Hepatocyte (in vitro differentiated cells): Measurements from ENCODE around the gene VIPR2. TPM values are rescaled to one million over a fixed set of nuclear protein-coding genes. Genes with fewer than 3 reads are reported as not detected.

Experiments used
- DNase-seq: peaks from one replicate; pipeline ENCODE4 v3.0.0-alpha.2; 2016; ENCODE audit warnings: low spot score
- H2AFZ ChIP-seq: fragments of 200-600 bp; sonication (generic); 2 replicates; pipeline ENCODE4 v1.6.0; 2016; ENCODE audit warnings: antibody characterized with exemption, mild to moderate bottlenecking
- H3K27ac ChIP-seq: fragments of 200-600 bp; sonication (generic); 2 replicates; pipeline ENCODE4 v1.5.1; 2016; ENCODE audit warnings: mild to moderate bottlenecking
- H3K27me3 ChIP-seq: fragments of 200-600 bp; sonication (generic); 2 replicates; pipeline ENCODE4 v1.6.1; 2016
- H3K36me3 ChIP-seq: fragments of 200-600 bp; sonication (generic); replicated peaks from 2 replicates; pipeline ENCODE4 v1.5.1; 2016; ENCODE audit warnings: low read depth; ENCODE audit not compliant: insufficient read depth
- H3K4me1 ChIP-seq: fragments of 200-600 bp; sonication (generic); 2 replicates; pipeline ENCODE4 v1.5.1; 2016; ENCODE audit warnings: mild to moderate bottlenecking, moderate library complexity; ENCODE audit not compliant: insufficient read depth
- H3K4me2 ChIP-seq: fragments of 200-600 bp; sonication (generic); 2 replicates; pipeline ENCODE4 v1.6.0; 2016
- H3K4me3 ChIP-seq: fragments of 200-600 bp; sonication (generic); 2 replicates; pipeline ENCODE4 v1.5.1; 2016; ENCODE audit warnings: mild to moderate bottlenecking
- H3K79me2 ChIP-seq: fragments of 200-600 bp; sonication (generic); 2 replicates; pipeline ENCODE4 v1.6.0; 2017; ENCODE audit warnings: mild to moderate bottlenecking
- H3K9me2 ChIP-seq: fragments of 200-600 bp; sonication (generic); replicated peaks from 2 replicates; pipeline ENCODE4 v1.6.0; 2017; ENCODE audit warnings: mild to moderate bottlenecking; ENCODE audit not compliant: insufficient read depth
- H3K9me3 ChIP-seq: fragments of 200-600 bp; sonication (generic); 2 replicates; pipeline ENCODE4 v1.5.1; 2016; ENCODE audit warnings: low read depth, mild to moderate bottlenecking
- H4K20me1 ChIP-seq: fragments of 200-600 bp; sonication (generic); 2 replicates; pipeline ENCODE4 v1.6.0; 2016; ENCODE audit warnings: mild to moderate bottlenecking; ENCODE audit not compliant: insufficient read depth, poor library complexity, severe bottlenecking
- EZH2 ChIP-seq: fragments of 200-600 bp; sonication (generic); IDR thresholded peaks from 2 replicates; pipeline ENCODE4 v1.6.1; 2016; ENCODE audit warnings: antibody characterized with exemption, mild to moderate bottlenecking, borderline replicate concordance
- EZH2phosphoT487 ChIP-seq: fragments of 200-600 bp; sonication (generic); IDR thresholded peaks from one replicate; pipeline ENCODE4 v1.6.1; 2018; ENCODE audit warnings: antibody characterized with exemption, mild to moderate bottlenecking, low read depth, moderate library complexity; ENCODE audit not compliant: unreplicated experiment, severe bottlenecking
- WGBS: methylation state at CpG from one replicate; pipeline ENCODE4 v1.1.6; 2016; ENCODE audit warnings: low lambda C conversion rate; ENCODE audit errors: missing lambda C conversion rate; 5-methylcytosine and 5-hydroxymethylcytosine counted together
- polyA plus RNA-seq: library from polyadenylated mRNA; unstranded; fragments of >200 nt; fragmentation: Nextera tagmentation; extraction: Ambion mirVana; gene quantifications from 2 replicates; pipeline ENCODE4 v1.2.1, GENCODE V29; 2016
- total RNA-seq: library from RNA; depleted of rRNA; stranded (reverse); fragments of >200 nt; gene quantifications from 2 replicates; pipeline ENCODE4 v1.2.3, GENCODE V29; 2014
- TF ChIP-seq, protein P1 (sequence below): fragments of 200-600 bp; sonication (generic); IDR thresholded peaks from 2 replicates; pipeline ENCODE4 v1.5.1; 2016; ENCODE audit warnings: antibody characterized with exemption, mild to moderate bottlenecking; ENCODE audit not compliant: poor library complexity

Gene VIPR2
- total and polyA plus RNA-seq, 2 experiments from 2014 or later, result 2.7 to 3.4 TPM

DNA sequence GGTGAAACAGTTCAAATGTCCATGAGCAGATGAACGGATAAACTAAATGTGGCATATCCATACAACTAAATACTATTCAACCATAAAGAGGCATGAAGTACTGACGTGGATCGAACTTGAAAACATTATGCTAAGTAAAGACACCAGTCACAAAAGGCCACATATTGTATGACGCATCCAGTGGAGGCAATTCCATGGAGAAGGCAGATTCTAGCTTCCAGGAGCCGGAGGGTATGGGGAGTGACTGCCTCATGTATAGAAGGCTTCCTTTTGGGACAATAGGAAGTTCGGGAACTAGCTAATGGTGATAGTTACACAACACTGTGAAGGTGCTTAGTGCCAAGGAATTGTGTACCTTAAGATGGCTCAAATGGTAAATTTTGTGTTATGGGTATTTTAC, 98.4 kb downstream of the VIPR2 start:
- Histone ChIP-seq H3K79me2 (no peaks in the 10 kb centered on the region), H2AFZ (no peak overlapping the region), H3K4me1 (no peaks in the 10 kb centered on the region), H3K9me2 (no peaks in the 10 kb centered on the region), H3K27ac (no peak overlapping the region), H3K36me3 (no peaks in the 10 kb centered on the region), H4K20me1 (no peaks in the 10 kb centered on the region), H3K4me3 (no peak overlapping the region), H3K4me2 (no peak overlapping the region), H3K27me3 (no peaks in the 10 kb centered on the region), H3K9me3 (no peaks in the 10 kb centered on the region)
- DNase-seq, result no peak
- 95% methylated on average over 6 of the region's 6 CpGs for WGBS
- no peak for TF ChIP-seq EZH2
- TF ChIP-seq EZH2phosphoT487, result no peak
- TF ChIP-seq, protein P1, sequence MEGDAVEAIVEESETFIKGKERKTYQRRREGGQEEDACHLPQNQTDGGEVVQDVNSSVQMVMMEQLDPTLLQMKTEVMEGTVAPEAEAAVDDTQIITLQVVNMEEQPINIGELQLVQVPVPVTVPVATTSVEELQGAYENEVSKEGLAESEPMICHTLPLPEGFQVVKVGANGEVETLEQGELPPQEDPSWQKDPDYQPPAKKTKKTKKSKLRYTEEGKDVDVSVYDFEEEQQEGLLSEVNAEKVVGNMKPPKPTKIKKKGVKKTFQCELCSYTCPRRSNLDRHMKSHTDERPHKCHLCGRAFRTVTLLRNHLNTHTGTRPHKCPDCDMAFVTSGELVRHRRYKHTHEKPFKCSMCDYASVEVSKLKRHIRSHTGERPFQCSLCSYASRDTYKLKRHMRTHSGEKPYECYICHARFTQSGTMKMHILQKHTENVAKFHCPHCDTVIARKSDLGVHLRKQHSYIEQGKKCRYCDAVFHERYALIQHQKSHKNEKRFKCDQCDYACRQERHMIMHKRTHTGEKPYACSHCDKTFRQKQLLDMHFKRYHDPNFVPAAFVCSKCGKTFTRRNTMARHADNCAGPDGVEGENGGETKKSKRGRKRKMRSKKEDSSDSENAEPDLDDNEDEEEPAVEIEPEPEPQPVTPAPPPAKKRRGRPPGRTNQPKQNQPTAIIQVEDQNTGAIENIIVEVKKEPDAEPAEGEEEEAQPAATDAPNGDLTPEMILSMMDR, result no peak

- H3K9me3 ChIP-seq, result no peaks in the 10 kb centered on the region
- H3K9me2 ChIP-seq, result no peaks in the 10 kb centered on the region
- no peak overlapping the region for H3K4me2 ChIP-seq
- 100% methylated on average over 1 of the region's 1 CpG for WGBS
- no peaks in the 10 kb centered on the region for H3K79me2 ChIP-seq
- no peaks in the 10 kb centered on the region for H3K36me3 ChIP-seq
- no peak for TF ChIP-seq EZH2
- TF ChIP-seq, protein P1, result no peak
- TF ChIP-seq EZH2phosphoT487, result no peak
- no peaks in the 10 kb centered on the region for H3K27me3 ChIP-seq
- no peak overlapping the region for H3K27ac ChIP-seq
- DNase-seq, result no peak
- H3K4me1 ChIP-seq, result no peaks in the 10 kb centered on the region
- H3K4me3 ChIP-seq, result no peak overlapping the region
- no peaks in the 10 kb centered on the region for H4K20me1 ChIP-seq
- no peak overlapping the region for H2AFZ ChIP-seq
These were observed 98.8 kb downstream of the VIPR2 start for GRCh38 chr7:159045839-159046238.

DNA sequence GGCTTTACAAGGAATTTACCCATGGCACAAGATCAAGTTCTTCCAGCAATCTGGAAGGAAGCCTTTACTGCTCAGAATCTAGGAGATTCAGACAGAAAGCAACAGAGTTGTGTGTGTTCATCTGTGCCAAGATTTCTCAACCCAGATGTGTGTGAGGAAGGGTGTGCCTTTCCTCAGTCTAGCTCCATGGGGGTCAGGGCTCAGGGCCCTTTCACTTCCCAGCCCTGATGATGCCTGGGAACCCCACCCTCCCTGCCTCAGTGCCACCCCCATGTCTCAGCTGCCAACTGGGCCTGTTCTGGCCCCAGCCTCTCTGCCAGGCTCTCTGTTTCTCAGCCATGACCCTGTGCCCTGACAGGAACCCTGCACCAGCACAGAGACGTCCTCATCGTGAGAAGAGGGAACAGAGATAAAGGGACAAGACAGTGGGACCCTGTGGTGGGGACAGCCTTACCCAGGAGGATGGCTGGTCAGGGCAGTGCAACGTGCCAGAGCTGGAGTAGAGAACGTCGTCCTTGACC, 102.0 kb downstream of the VIPR2 start:
- no peak for DNase-seq
- H3K4me1 ChIP-seq, result no peaks in the 10 kb centered on the region
- H3K4me2 ChIP-seq, result no peak overlapping the region
- H3K27ac ChIP-seq, result no peak overlapping the region
- H4K20me1 ChIP-seq, result no peaks in the 10 kb centered on the region
- H3K79me2 ChIP-seq, result no peaks in the 10 kb centered on the region
- no peaks in the 10 kb centered on the region for H3K9me3 ChIP-seq
- H3K27me3 ChIP-seq, result no peaks in the 10 kb centered on the region
- no peak overlapping the region for H2AFZ ChIP-seq
- TF ChIP-seq EZH2 (no peak), EZH2phosphoT487 (no peak)
- TF ChIP-seq, protein P1, result no peak
- 96% methylated on average over 5 of the region's 5 CpGs for WGBS
- H3K9me2 ChIP-seq, result no peaks in the 10 kb centered on the region
- no peak overlapping the region for H3K4me3 ChIP-seq
- no peaks in the 10 kb centered on the region for H3K36me3 ChIP-seq
